ENCODE results near the gene KRT23. TPM values are rescaled to one million over a fixed set of nuclear protein-coding genes. Genes with fewer than 3 reads are reported as not detected.

Gene KRT23
- total and polyA plus RNA-seq, 8 donors: 1.1 to 2.6 TPM; not detected in 6

DNA sequence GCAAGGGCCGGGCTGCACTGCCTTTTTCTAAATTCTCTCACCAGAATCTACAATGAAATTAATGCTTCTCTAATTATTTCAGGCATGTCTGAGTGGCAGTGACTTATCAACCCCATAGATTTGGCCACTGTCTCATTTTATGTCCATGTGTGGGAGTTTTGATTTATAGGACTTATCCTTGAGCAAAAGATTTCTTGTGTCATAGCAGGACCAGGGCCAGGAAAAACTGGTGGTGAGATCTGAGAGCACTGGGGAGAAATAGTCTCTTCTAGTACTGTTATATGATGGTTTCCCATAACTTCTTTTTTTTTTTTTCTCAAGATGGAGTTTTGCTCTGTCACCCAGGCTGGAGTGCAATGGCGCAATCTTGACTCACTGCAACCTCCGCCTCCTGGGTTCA is 1.5 kb upstream of the KRT23 start:
- intact Hi-C loops (cut with DNase I; ENCODE audit: low total_unique reads): no loop called here
- Histone ChIP-seq H3K27ac (no peak overlapping the region), H3K36me3 (no peaks in the 10 kb centered on the region), H3K4me1 (peaks cover 0 to 10% (median 0%) of the 10 kb centered on the region in 4 donors), H3K4me3 (no peak overlapping the region), H3K27me3 (no peaks in the 10 kb centered on the region), H3K9me3 (no peaks in the 10 kb centered on the region)
- DNase-seq: no peak
- WGBS, 5 donors: 83 to 93% (median 92%) methylated on average over 3 of the region's 3 CpGs
- TF ChIP-seq EP300 (IDR thresholded peaks at IDR 0.05) (no peak), POLR2A (IDR thresholded peaks at IDR 0.05) (no peak), POLR2AphosphoS5 (IDR thresholded peaks at IDR 0.05) (no peak), CTCF (IDR thresholded peaks at IDR 0.05) (no peak)

GRCh38 chr17:40936976-40937375 is 470 bp downstream of the KRT23 start:
- 23 to 52% (median 27%) methylated on average over 5 of the region's 5 CpGs for WGBS, 5 donors

DNA sequence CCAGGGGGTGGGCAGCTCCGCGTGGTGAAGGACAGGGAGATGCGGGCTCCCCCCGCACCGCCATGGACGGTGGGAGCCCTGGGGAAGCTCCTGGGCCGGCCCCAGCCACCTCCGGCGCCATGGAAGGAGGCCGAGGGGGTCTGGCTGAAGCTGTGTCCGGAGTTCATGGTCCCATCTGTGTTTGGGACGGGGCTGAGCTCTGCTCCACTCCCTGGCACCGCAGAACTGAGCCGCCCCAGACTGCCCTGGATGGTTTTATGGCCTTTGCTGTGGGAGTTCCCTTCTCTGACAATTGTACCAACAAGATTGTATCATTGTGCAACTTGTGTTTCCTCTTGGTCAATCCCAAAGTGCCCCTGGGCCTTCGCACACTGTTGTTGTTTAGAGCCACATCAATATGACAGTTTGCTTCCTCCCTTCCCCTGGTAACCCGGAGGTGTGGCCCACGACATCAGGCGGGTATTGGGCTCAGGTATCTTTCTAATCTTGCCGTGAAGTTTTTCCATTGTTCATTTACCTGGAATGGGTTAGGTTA is 942 bp downstream of the KRT23 start:
- DNase-seq: peak in 1 of 2 donors; percentile 25
- no peak for TF ChIP-seq POLR2AphosphoS5 (IDR thresholded peaks at IDR 0.05)
- no peak for TF ChIP-seq POLR2A (IDR thresholded peaks at IDR 0.05)
- no peak for TF ChIP-seq CTCF (IDR thresholded peaks at IDR 0.05)
- no peak for TF ChIP-seq EP300 (IDR thresholded peaks at IDR 0.05)
- Histone ChIP-seq H3K4me3 (no peak overlapping the region), H3K27ac (no peak overlapping the region), H3K4me1 (peaks cover 0 to 10% (median 0%) of the 10 kb centered on the region in 4 donors), H3K27me3 (no peaks in the 10 kb centered on the region), H3K9me3 (no peaks in the 10 kb centered on the region), H3K36me3 (no peaks in the 10 kb centered on the region)
- intact Hi-C loops (cut with DNase I; ENCODE audit: low total_unique reads): no loop called here
- 75 to 82% (median 78%) methylated on average over 17 to 19 of the region's 19 CpGs for WGBS, 5 donors

More at GRCh38 chr17:40936976-40937375, 470 bp downstream of the KRT23 start:
- Histone ChIP-seq H3K27ac (no peak overlapping the region), H3K4me3 (no peak overlapping the region), H3K36me3 (no peaks in the 10 kb centered on the region), H3K27me3 (no peaks in the 10 kb centered on the region), H3K9me3 (no peaks in the 10 kb centered on the region), H3K4me1 (peaks cover 0 to 10% (median 0%) of the 10 kb centered on the region in 4 donors)
- DNase-seq: peak in 1 of 2 donors; percentile 20
- intact Hi-C loops (cut with DNase I; ENCODE audit: low total_unique reads): no loop called here
- no peak for TF ChIP-seq POLR2A (IDR thresholded peaks at IDR 0.05)
- TF ChIP-seq POLR2AphosphoS5 (IDR thresholded peaks at IDR 0.05): no peak
- no peak for TF ChIP-seq CTCF (IDR thresholded peaks at IDR 0.05)
- no peak for TF ChIP-seq EP300 (IDR thresholded peaks at IDR 0.05)

GRCh38 chr17:40935624-40936023 is 1.8 kb downstream of the KRT23 start:
- Histone ChIP-seq H3K9me3 (no peaks in the 10 kb centered on the region), H3K27ac (no peak overlapping the region), H3K36me3 (no peaks in the 10 kb centered on the region), H3K4me1 (peaks cover 0 to 10% (median 0%) of the 10 kb centered on the region in 4 donors), H3K4me3 (no peak overlapping the region), H3K27me3 (no peaks in the 10 kb centered on the region)
- no peak for TF ChIP-seq POLR2AphosphoS5 (IDR thresholded peaks at IDR 0.05)
- no peak for TF ChIP-seq POLR2A (IDR thresholded peaks at IDR 0.05)
- TF ChIP-seq EP300 (IDR thresholded peaks at IDR 0.05): no peak
- TF ChIP-seq CTCF (IDR thresholded peaks at IDR 0.05): no peak
- 55 to 64% (median 62%) methylated on average over 3 of the region's 3 CpGs for WGBS, 5 donors
- no peak for DNase-seq
- intact Hi-C loops (cut with DNase I; ENCODE audit: low total_unique reads): no loop called here

All from stomach (tissue), 9 donors.